OCI-LY1 (cell line): ENCODE measurements around the gene SPACA4.

Experiments used
- H2AFZ ChIP-seq: fragments of 200-600 bp; sonication (generic), shearing (Covaris generic); 2 replicates; pipeline ENCODE4 v1.6.0; 2014; ENCODE audit warnings: antibody characterized with exemption, mild to moderate bottlenecking, low read length
- H3F3A ChIP-seq: fragments of 200-600 bp; sonication (generic), shearing (Covaris generic); 2 replicates; pipeline ENCODE4 v1.6.0; 2014; ENCODE audit warnings: mild to moderate bottlenecking, antibody characterized with exemption, low read length, moderate library complexity; ENCODE audit not compliant: insufficient read depth
- H3K27ac ChIP-seq: fragments of 200-600 bp; sonication (generic); 2 replicates; pipeline ENCODE4 v1.5.1; 2014; ENCODE audit warnings: low read length, mixed run types, mild to moderate bottlenecking, low read depth; ENCODE audit not compliant: poor library complexity, severe bottlenecking
- H3K27me3 ChIP-seq: fragments of 200-600 bp; sonication (generic); 2 replicates; pipeline ENCODE4 v1.6.0; 2014; ENCODE audit warnings: antibody characterized with exemption, mild to moderate bottlenecking, low read length, moderate library complexity; ENCODE audit not compliant: insufficient read depth
- H3K36me3 ChIP-seq: fragments of 200-600 bp; sonication (generic); 2 replicates; pipeline ENCODE4 v1.6.1; 2014; ENCODE audit warnings: mild to moderate bottlenecking, antibody characterized with exemption, low read length, moderate library complexity, mixed read lengths; ENCODE audit not compliant: insufficient read depth
- H3K4me1 ChIP-seq: fragments of 200-600 bp; sonication (generic); 2 replicates; pipeline ENCODE4 v1.5.1; 2014; ENCODE audit warnings: mild to moderate bottlenecking, low read length, moderate library complexity; ENCODE audit not compliant: insufficient read depth, severe bottlenecking
- H3K4me2 ChIP-seq: fragments of 200-600 bp; sonication (generic), shearing (Covaris generic); 2 replicates; pipeline ENCODE4 v1.6.1; 2014; ENCODE audit warnings: low read length
- H3K4me3 ChIP-seq: fragments of 200-600 bp; sonication (generic); 2 replicates; pipeline ENCODE4 v1.5.1; 2014; ENCODE audit warnings: low read length, low read depth, mild to moderate bottlenecking, mixed read lengths; ENCODE audit not compliant: poor library complexity, severe bottlenecking
- H3K79me2 ChIP-seq: fragments of 200-600 bp; shearing (Covaris generic); 2 replicates; pipeline ENCODE4 v1.6.1; 2016; ENCODE audit warnings: mixed run types, low read length, mixed read lengths; ENCODE audit not compliant: insufficient read depth
- H3K9ac ChIP-seq: fragments of 200-600 bp; sonication (generic), shearing (Covaris generic); 2 replicates; pipeline ENCODE4 v1.6.1; 2014; ENCODE audit warnings: mild to moderate bottlenecking, low read length, mixed read lengths
- H3K9me2 ChIP-seq: fragments of 200-600 bp; sonication (generic), shearing (Covaris generic); 2 replicates; pipeline ENCODE4 v1.6.1; 2014; ENCODE audit warnings: low read depth, mild to moderate bottlenecking, low read length, mixed read lengths
- H3K9me3 ChIP-seq: fragments of 200-600 bp; shearing (Covaris generic); 2 replicates; pipeline ENCODE4 v1.6.1; 2014; ENCODE audit warnings: low read length, mixed read lengths
- H4K20me1 ChIP-seq: fragments of 200-600 bp; sonication (generic), shearing (Covaris generic); 2 replicates; pipeline ENCODE4 v1.6.0; 2016; ENCODE audit warnings: mild to moderate bottlenecking, low read length; ENCODE audit not compliant: insufficient read depth
- EZH2 ChIP-seq: fragments of 200-600 bp; sonication (generic), shearing (Covaris generic); IDR thresholded peaks from 2 replicates; pipeline ENCODE4 v1.8.0; 2017; ENCODE audit warnings: borderline replicate concordance, mixed run types, mild to moderate bottlenecking, antibody characterized with exemption, low read length, moderate library complexity, mixed read lengths
- TF ChIP-seq, protein P1 (sequence below): fragments of 200-600 bp; sonication (generic), shearing (Covaris generic); IDR thresholded peaks from 2 replicates; pipeline ENCODE4 v1.5.1; 2017; ENCODE audit warnings: mild to moderate bottlenecking, antibody characterized with exemption, low read length, moderate library complexity, mixed read lengths

The SPACA4 gene

GRCh38 chr19:48632692-48633147 is 26.2 kb downstream of the SPACA4 start:
- Histone ChIP-seq H3K4me2 (peak overlapping the region; percentile 93), H4K20me1 (no peaks in the 10 kb centered on the region)
- TF ChIP-seq, protein P1, sequence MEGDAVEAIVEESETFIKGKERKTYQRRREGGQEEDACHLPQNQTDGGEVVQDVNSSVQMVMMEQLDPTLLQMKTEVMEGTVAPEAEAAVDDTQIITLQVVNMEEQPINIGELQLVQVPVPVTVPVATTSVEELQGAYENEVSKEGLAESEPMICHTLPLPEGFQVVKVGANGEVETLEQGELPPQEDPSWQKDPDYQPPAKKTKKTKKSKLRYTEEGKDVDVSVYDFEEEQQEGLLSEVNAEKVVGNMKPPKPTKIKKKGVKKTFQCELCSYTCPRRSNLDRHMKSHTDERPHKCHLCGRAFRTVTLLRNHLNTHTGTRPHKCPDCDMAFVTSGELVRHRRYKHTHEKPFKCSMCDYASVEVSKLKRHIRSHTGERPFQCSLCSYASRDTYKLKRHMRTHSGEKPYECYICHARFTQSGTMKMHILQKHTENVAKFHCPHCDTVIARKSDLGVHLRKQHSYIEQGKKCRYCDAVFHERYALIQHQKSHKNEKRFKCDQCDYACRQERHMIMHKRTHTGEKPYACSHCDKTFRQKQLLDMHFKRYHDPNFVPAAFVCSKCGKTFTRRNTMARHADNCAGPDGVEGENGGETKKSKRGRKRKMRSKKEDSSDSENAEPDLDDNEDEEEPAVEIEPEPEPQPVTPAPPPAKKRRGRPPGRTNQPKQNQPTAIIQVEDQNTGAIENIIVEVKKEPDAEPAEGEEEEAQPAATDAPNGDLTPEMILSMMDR: no peak
- no peak for TF ChIP-seq EZH2

GRCh38 chr19:48633148-48634035 is 26.9 kb downstream of the SPACA4 start:
- Histone ChIP-seq H2AFZ (no peak overlapping the region), H3K4me2 (peak overlapping the region; percentile 93), H3K27ac (peak overlapping the region; percentile 86), H3K4me3 (peak overlapping the region; percentile 84), H4K20me1 (no peaks in the 10 kb centered on the region), H3K27me3 (no peaks in the 10 kb centered on the region), H3K4me1 (peaks cover 48% of the 10 kb centered on the region), H3K9ac (peak overlapping the region; percentile 82), H3K36me3 (peaks cover 17% of the 10 kb centered on the region), H3F3A (0 out of 2 replicates have a peak, but pooled peaks cover 5% of the 10 kb centered on the region), H3K9me3 (no peaks in the 10 kb centered on the region), H3K9me2 (no peaks in the 10 kb centered on the region), H3K79me2 (no peaks in the 10 kb centered on the region)
- TF ChIP-seq, protein P1: no peak
- TF ChIP-seq EZH2: no peak

More at GRCh38 chr19:48632692-48633147, 26.2 kb downstream of the SPACA4 start:
- H3F3A ChIP-seq: 0 out of 2 replicates have a peak, but pooled peaks cover 5% of the 10 kb centered on the region
- H3K9me3 ChIP-seq: no peaks in the 10 kb centered on the region
- H3K27ac ChIP-seq: peak overlapping the region; percentile 86
- H3K9ac ChIP-seq: peak overlapping the region; percentile 82; the same call in 1 of the 2 replicates
- peak overlapping the region; percentile 84 for H3K4me3 ChIP-seq
- no peaks in the 10 kb centered on the region for H3K27me3 ChIP-seq
- H3K79me2 ChIP-seq: no peaks in the 10 kb centered on the region
- no peak overlapping the region for H2AFZ ChIP-seq
- H3K9me2 ChIP-seq: no peaks in the 10 kb centered on the region
- H3K36me3 ChIP-seq: peaks cover 17% of the 10 kb centered on the region
- peaks cover 42% of the 10 kb centered on the region for H3K4me1 ChIP-seq

DNA sequence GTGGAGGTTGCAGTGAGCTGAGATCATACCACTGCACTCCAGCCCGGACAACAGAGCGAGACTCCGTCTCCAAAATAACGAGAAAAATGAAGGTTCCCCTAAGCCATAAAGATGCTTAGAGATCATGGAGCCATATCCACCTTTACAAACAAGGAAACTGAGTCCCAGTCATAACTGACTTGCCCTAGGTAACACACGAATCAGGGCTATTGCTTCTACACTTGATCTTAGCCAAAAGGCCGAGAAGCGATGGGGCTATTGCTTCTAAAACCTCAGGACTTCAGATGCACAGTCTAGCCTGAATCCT is 27.4 kb downstream of the SPACA4 start:
- no peaks in the 10 kb centered on the region for H3K9me2 ChIP-seq
- 0 out of 2 replicates have a peak, but pooled peaks cover 5% of the 10 kb centered on the region for H3F3A ChIP-seq
- H2AFZ ChIP-seq: no peak overlapping the region
- H3K9ac ChIP-seq: peak overlapping the region; percentile 82
- H3K4me1 ChIP-seq: peaks cover 53% of the 10 kb centered on the region
- no peaks in the 10 kb centered on the region for H3K9me3 ChIP-seq
- peak overlapping the region; percentile 86 for H3K27ac ChIP-seq
- no peak for TF ChIP-seq EZH2
- TF ChIP-seq, protein P1: no peak
- no peaks in the 10 kb centered on the region for H3K27me3 ChIP-seq
- peak overlapping the region; percentile 93 for H3K4me2 ChIP-seq
- no peaks in the 10 kb centered on the region for H3K79me2 ChIP-seq
- peaks cover 17% of the 10 kb centered on the region for H3K36me3 ChIP-seq
- H4K20me1 ChIP-seq: no peaks in the 10 kb centered on the region
- H3K4me3 ChIP-seq: peak overlapping the region; percentile 84
